LNCAP (cell line): Measurements from ENCODE around the gene KRT1.

Experiments
- TF ChIP-seq, protein P1 (sequence below): fragments of 450-650 bp; IDR thresholded peaks from 2 replicates; pipeline ENCODE4 v1.5.1; 2017; ENCODE audit warnings: mild to moderate bottlenecking

The KRT1 gene

GRCh38 chr12:52680363-52680762 is at the start of gene KRT1:
KRT1 (minus strand) TSS chr12:52680407; CDS start chr12:52680348, 59 bp downstream.
- TF ChIP-seq, protein P1, sequence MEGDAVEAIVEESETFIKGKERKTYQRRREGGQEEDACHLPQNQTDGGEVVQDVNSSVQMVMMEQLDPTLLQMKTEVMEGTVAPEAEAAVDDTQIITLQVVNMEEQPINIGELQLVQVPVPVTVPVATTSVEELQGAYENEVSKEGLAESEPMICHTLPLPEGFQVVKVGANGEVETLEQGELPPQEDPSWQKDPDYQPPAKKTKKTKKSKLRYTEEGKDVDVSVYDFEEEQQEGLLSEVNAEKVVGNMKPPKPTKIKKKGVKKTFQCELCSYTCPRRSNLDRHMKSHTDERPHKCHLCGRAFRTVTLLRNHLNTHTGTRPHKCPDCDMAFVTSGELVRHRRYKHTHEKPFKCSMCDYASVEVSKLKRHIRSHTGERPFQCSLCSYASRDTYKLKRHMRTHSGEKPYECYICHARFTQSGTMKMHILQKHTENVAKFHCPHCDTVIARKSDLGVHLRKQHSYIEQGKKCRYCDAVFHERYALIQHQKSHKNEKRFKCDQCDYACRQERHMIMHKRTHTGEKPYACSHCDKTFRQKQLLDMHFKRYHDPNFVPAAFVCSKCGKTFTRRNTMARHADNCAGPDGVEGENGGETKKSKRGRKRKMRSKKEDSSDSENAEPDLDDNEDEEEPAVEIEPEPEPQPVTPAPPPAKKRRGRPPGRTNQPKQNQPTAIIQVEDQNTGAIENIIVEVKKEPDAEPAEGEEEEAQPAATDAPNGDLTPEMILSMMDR, result no peak

GRCh38 chr12:52729147-52729546 is 48.9 kb upstream of the KRT1 start:
- TF ChIP-seq, protein P1, result no peak

- TF ChIP-seq, protein P1, result no peak
These were observed 48.2 kb upstream of the KRT1 start for GRCh38 chr12:52728374-52728773.

GRCh38 chr12:52727037-52727436 is 46.8 kb upstream of the KRT1 start:
- TF ChIP-seq, protein P1, result no peak

DNA sequence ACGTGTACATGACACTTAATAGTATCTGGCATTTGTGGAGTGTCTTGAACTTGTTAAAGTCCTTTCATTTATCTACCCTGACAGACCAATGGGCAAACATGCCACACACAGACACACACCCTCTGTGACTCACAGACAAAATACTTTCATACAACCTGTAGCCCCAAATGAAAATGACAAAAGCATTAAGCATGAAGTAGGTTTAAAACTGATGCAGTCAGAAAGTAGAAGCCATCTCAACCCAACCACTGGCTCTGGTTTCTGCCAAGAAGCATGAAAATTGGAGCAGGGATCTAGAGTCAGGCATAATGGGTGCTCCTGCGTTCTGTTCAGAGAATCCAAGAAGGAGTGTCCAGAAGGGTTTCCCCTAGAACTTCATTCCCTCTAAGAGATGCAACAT is 46.2 kb upstream of the KRT1 start:
- TF ChIP-seq, protein P1, result no peak

- TF ChIP-seq, protein P1, result no peak
These were observed 44.2 kb upstream of the KRT1 start for GRCh38 chr12:52724384-52724783.

DNA sequence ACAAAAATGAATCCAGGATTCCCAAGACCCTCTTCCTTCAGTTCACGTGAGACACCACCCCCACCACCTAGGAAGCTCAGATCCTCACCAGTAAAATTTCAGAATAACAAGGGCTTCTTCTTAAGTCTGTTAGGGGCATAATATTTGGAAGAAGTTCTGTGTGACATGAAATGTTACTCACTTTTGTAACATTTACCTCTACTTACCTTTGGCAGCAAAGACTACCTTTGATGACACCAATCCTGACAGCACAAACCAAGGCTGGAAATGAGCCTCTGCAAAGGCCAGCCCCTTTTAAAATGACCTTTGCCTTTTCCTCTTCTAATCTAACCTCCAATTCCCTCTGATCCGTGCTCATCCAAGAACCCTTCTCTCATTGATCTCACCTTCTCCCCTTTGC is 42.5 kb upstream of the KRT1 start:
- TF ChIP-seq, protein P1, result no peak

GRCh38 chr12:52721838-52722470 is 41.7 kb upstream of the KRT1 start:
- TF ChIP-seq, protein P1, result no peak
